Kidney (tissue), 14 donors: ENCODE results near the gene SUMF1. TPM values are rescaled to one million over a fixed set of nuclear protein-coding genes. Genes with fewer than 3 reads are reported as not detected.

Experiments used
- DNase-seq, 5 donors: peaks; one replicate each; pipeline ENCODE4 v3.0.0-alpha.2; 2013 to 2020
- FAIRE-seq: peaks from 2 replicates; lab custom pipeline; 2012; peaks lifted over from hg19 to GRCh38; lab: Jason Lieb, UNC
- H3K27ac ChIP-seq, 2 donors: one replicate each; pipeline ENCODE4 v1.7.0; 2013; ENCODE audit warnings: low read depth in 2 of 2, low read length in 2 of 2, inconsistent platforms in 1 of 2
- H3K27me3 ChIP-seq: one replicate; pipeline ENCODE4 v1.7.1; 2013; ENCODE audit warnings: low read length, inconsistent platforms; ENCODE audit not compliant: control insufficient read depth, insufficient read depth
- H3K36me3 ChIP-seq, 3 donors: one replicate each; pipeline versions ENCODE4 v1.7.0 to v1.7.1; 2013; ENCODE audit warnings: low read length in 3 of 3, control low read depth in 1 of 3, inconsistent platforms in 1 of 3; ENCODE audit not compliant: insufficient read depth in 3 of 3, control insufficient read depth in 2 of 3
- H3K4me1 ChIP-seq, 3 donors: one replicate each; pipeline versions ENCODE4 v1.7.0 to v1.7.1; 2013; ENCODE audit warnings: low read length in 3 of 3, inconsistent platforms in 1 of 3, low read depth in 1 of 3; ENCODE audit not compliant: control insufficient read depth in 2 of 3, insufficient read depth in 2 of 3
- H3K4me3 ChIP-seq, 3 donors: one replicate each; pipeline versions ENCODE4 v1.7.0 to v1.8.1; 2013; ENCODE audit warnings: low read length in 3 of 3, control low read depth in 1 of 3, inconsistent platforms in 1 of 3
- H3K9ac ChIP-seq, 3 donors: one replicate each; pipeline versions ENCODE4 v1.7.0 to v1.7.1; 2013; ENCODE audit warnings: low read length in 3 of 3, control low read depth in 1 of 3, inconsistent platforms in 1 of 3
- H3K9me3 ChIP-seq, 3 donors: one replicate each; pipeline versions ENCODE4 v1.7.0 to v1.7.1; 2013; ENCODE audit warnings: low read length in 3 of 3, control low read depth in 1 of 3, inconsistent platforms in 1 of 3; ENCODE audit not compliant: control insufficient read depth in 2 of 3, insufficient read depth in 1 of 3
- intact Hi-C: fragments of 100-400 bp; cut with DNase I; formaldehyde crosslinking; loops from one replicate; pipeline ENCODE4 v1.11.1; 2022
- polyA plus RNA-seq: library from polyadenylated mRNA; stranded (reverse); fragments of 350-450 nt; fragmentation: Illumina TruSeq; extraction: RNeasy Lipid Tissue Mini Kit (QIAGEN cat#74804); gene quantifications from one replicate; pipeline ENCODE4 v1.2.3, GENCODE V29; 2014; ENCODE audit warnings: low read depth, low replicate concordance; ENCODE audit not compliant: insufficient read depth
- total RNA-seq: library from RNA; stranded (reverse); fragmentation: NEBNext Ultra II Directional; extraction: Animal tissue kit (Norgen Biotek cat#: 25700); gene quantifications from one replicate; pipeline ENCODE4 v1.2.1, GENCODE V29; 2021
- TF ChIP-seq, protein P1 (sequence below): IDR thresholded peaks from 3 replicates; pipeline ENCODE4 v1.5.1; 2012; ENCODE audit warnings: mild to moderate bottlenecking, moderate library complexity, borderline replicate concordance; ENCODE audit not compliant: insufficient read depth; ENCODE audit errors: extremely low read depth
- donor health status: control.
- donor health status: control.
- donor health status: control.
- donor health status: control.
- donor health status: control.
- donor health status: DM: yes; HTN: yes; CAD: no.
- donor health status: Normal renal cell carcinoma (clear cell type).

SUMF1 gene
- total and polyA plus RNA-seq, 2 donors from 2014 or later: 50.1 to 50.6 TPM

DNA sequence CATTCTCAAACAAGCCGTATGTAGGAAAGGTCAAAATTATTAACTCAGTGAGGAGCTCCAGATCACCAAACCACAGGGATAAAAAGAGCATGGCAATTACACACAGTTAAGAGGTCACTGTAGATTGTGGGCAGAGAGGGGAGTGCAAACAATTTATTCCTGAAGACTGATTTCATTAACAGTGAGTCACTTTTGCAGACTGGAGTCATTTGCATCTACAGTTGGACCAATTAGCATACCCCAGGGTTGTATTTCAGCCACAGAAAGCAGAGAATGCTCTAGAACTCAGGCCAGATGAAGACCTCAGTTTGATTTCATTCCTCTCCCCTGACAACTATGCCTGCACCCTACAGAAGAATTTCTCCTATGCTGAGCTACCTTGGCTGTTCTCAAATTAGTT is 123.8 kb downstream of the SUMF1 start:
- Histone ChIP-seq H3K4me1 (peaks cover 0 to 4% (median 0%) of the 10 kb centered on the region in 3 donors), H3K9ac (no peak overlapping the region), H3K27ac (no peak overlapping the region), H3K4me3 (no peak overlapping the region), H3K36me3 (no peaks in the 10 kb centered on the region), H3K27me3 (no peaks in the 10 kb centered on the region), H3K9me3 (peaks cover 0 to 2% (median 0%) of the 10 kb centered on the region in 3 donors)
- intact Hi-C loops: no loop called here
- no peak for DNase-seq
- FAIRE-seq: no peak
- TF ChIP-seq, protein P1, sequence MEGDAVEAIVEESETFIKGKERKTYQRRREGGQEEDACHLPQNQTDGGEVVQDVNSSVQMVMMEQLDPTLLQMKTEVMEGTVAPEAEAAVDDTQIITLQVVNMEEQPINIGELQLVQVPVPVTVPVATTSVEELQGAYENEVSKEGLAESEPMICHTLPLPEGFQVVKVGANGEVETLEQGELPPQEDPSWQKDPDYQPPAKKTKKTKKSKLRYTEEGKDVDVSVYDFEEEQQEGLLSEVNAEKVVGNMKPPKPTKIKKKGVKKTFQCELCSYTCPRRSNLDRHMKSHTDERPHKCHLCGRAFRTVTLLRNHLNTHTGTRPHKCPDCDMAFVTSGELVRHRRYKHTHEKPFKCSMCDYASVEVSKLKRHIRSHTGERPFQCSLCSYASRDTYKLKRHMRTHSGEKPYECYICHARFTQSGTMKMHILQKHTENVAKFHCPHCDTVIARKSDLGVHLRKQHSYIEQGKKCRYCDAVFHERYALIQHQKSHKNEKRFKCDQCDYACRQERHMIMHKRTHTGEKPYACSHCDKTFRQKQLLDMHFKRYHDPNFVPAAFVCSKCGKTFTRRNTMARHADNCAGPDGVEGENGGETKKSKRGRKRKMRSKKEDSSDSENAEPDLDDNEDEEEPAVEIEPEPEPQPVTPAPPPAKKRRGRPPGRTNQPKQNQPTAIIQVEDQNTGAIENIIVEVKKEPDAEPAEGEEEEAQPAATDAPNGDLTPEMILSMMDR: no peak

DNA sequence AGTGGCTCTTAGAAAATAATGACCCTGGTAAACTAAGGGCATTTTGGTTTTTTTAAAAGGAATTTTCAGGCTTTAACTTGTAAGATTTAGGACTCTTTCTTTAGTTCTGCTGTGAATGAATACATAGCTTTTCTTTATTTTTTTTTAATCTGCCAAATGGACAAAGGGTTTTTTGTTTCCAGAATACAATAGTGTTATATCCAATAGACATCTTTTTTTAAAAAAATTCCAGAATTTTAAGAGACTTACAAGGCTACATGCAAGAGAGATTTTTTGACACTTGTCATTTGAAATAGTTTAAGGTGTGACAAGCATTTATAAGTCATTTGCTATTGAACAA is 125.8 kb downstream of the SUMF1 start:
- FAIRE-seq: no peak
- Histone ChIP-seq H3K27me3 (no peaks in the 10 kb centered on the region), H3K27ac (no peak overlapping the region), H3K36me3 (no peaks in the 10 kb centered on the region), H3K9me3 (peaks cover 0 to 2% (median 0%) of the 10 kb centered on the region in 3 donors), H3K4me3 (no peak overlapping the region), H3K4me1 (peaks cover 0 to 4% (median 0%) of the 10 kb centered on the region in 3 donors), H3K9ac (no peak overlapping the region)
- DNase-seq: no peak
- TF ChIP-seq, protein P1: no peak
- intact Hi-C loops: no loop called here

DNA sequence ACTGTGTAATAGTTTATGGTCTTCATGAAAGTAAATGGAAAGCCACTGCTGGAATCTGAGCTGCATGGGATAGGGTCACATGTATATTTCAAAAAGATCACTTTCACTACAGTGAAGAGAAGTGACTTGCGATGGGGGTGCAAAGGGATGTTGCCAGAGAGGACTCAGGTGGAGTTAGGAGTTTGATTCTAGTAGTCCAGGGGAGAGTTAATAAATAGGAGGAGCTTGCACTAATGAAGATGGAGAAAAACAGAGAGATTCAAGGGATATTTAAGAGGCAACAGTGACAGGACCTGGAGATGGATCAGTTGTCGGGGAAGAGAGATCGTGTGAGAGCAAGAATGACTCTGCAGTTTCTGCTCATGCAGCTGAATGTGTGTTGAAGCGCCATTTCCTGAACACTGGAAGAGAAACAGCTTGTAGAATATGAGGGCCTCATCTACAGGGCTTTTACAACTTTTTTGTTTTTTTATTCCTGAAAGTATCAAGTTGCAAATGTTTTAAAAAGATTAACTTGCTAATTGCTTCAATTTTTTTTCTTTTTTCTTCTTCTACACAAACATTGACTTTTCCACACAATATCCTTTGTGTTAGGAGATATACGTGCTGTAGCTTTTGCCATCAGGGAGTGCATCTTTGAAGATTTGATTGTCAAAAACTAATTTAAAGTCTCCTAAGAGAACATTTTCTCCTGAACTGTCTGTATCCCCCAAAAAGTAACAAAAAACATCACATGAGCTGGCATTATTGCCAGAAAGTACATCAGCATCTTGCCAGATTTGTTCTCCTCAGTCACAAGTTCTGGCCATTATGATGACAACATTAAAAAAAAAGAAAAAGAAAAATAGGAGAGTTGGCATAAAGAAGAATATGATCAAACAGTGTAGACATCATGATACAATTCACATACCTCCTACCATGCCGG is 126.4 kb downstream of the SUMF1 start:
- TF ChIP-seq, protein P1: no peak

More for the DNA sequence above, 126.4 kb downstream of the SUMF1 start:
- H3K36me3 ChIP-seq: no peaks in the 10 kb centered on the region
- no peak overlapping the region for H3K27ac ChIP-seq
- intact Hi-C loops: no loop called here
- no peaks in the 10 kb centered on the region for H3K27me3 ChIP-seq
- DNase-seq: peak in 3 of 5 donors; percentile 24 to 80 (median 56)
- no peak for FAIRE-seq
- H3K9me3 ChIP-seq: peaks cover 0 to 2% (median 0%) of the 10 kb centered on the region in 3 donors
- H3K4me3 ChIP-seq: no peak overlapping the region
- H3K4me1 ChIP-seq: peaks cover 0 to 4% (median 0%) of the 10 kb centered on the region in 3 donors
- no peak overlapping the region for H3K9ac ChIP-seq
